ENCODE data around the gene TLR6. TPM values are rescaled to one million over a fixed set of nuclear protein-coding genes. Genes with fewer than 3 reads are reported as not detected.

Gene TLR6
- total RNA-seq, 6 donors from 2014 or later, result 3.2 to 10.4 (median 5.8) TPM

GRCh38 chr4:38865445-38865844, 8.8 kb upstream of the TLR6 start:
- WGBS, 2 donors, result 75 to 84% methylated on average over 6 of the region's 6 CpGs

DNA sequence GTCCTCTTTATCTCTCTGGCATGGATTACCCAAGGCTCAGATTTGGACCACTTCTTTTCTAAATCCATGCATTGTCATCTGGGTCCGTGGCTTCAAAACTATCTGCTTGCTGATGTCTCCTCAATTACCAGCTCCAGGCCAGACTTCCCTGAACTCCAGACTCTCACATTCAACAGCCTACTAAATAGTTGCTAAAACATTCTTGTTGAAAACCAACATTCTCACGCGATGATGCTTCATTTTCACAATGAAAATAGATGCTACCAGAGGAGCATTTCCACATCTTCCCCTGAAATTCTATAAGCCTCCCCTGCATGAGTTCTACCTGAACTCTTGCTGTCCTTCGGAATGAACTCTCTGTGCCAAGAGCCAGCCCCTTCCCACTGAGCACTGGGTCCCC, 5.2 kb upstream of the TLR6 start:
- 90 to 93% methylated on average over 4 of the region's 4 CpGs for WGBS, 2 donors
- Histone ChIP-seq H3K9me3 (no peaks in the 10 kb centered on the region), H3K4me1 (peaks cover under 1 to 15% (median 11%) of the 10 kb centered on the region in 4 donors)

More at GRCh38 chr4:38865445-38865844, 8.8 kb upstream of the TLR6 start:
- no peaks in the 10 kb centered on the region for H3K27me3 ChIP-seq
- no peak for ATAC-seq (ENCODE audit: low FRiP score in 2 of 2)
- DNase-seq, result no peak
- no peak overlapping the region for H3K4me3 ChIP-seq
- peaks cover 19 to 29% (median 20%) of the 10 kb centered on the region in 4 donors for H3K4me1 ChIP-seq
- no peak overlapping the region for H3K27ac ChIP-seq
- H3K36me3 ChIP-seq, result peaks cover 0 to 6% (median 2%) of the 10 kb centered on the region in 4 donors
- TF ChIP-seq POLR2A (IDR thresholded peaks at IDR 0.05) (no peak), EP300 (IDR thresholded peaks at IDR 0.05) (no peak)
- no peaks in the 10 kb centered on the region for H3K9me3 ChIP-seq

DNA sequence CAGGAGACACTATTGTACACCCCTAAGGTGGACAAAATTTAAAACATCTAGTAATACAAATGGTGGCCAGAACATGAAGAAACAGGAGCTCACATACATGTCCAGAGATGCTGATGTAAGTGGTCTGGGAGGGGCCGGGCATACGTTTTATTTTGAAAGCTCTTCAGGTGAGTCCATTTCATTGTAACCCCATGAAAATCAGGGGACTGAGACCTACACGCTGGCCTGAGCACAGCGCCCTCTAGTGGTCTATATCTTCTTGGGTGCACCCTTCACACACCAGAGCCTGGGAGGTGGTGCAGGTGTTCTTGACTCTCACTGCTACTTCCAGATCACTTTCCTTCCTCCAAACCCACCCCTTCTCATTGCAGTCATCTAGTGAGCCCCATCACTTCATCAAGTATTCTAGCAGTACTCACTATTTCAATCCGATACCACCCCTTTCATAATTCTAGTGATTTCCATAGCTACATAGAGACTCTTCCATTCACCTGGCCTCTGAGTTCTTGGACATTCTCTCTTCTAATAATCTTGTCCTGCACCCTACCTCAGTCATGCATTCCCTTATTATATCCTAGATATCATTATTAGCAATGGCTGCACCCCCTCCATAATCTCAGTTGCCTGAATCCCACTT, 4.3 kb upstream of the TLR6 start:
- Histone ChIP-seq H3K36me3 (no peaks in the 10 kb centered on the region), H3K27ac (no peak overlapping the region), H3K9me3 (no peaks in the 10 kb centered on the region), H3K4me3 (no peak overlapping the region), H3K4me1 (peaks cover 0 to 19% (median 13%) of the 10 kb centered on the region in 4 donors), H3K27me3 (no peaks in the 10 kb centered on the region)
- WGBS, 2 donors, result 32 to 36% methylated on average over 5 of the region's 5 CpGs
- peak in 1 of 2 donors; percentile 78 for DNase-seq
- ATAC-seq (ENCODE audit: low FRiP score in 2 of 2), result peak; percentile 38 to 83
- TF ChIP-seq EP300 (IDR thresholded peaks at IDR 0.05), result no peak
- TF ChIP-seq, protein P1, sequence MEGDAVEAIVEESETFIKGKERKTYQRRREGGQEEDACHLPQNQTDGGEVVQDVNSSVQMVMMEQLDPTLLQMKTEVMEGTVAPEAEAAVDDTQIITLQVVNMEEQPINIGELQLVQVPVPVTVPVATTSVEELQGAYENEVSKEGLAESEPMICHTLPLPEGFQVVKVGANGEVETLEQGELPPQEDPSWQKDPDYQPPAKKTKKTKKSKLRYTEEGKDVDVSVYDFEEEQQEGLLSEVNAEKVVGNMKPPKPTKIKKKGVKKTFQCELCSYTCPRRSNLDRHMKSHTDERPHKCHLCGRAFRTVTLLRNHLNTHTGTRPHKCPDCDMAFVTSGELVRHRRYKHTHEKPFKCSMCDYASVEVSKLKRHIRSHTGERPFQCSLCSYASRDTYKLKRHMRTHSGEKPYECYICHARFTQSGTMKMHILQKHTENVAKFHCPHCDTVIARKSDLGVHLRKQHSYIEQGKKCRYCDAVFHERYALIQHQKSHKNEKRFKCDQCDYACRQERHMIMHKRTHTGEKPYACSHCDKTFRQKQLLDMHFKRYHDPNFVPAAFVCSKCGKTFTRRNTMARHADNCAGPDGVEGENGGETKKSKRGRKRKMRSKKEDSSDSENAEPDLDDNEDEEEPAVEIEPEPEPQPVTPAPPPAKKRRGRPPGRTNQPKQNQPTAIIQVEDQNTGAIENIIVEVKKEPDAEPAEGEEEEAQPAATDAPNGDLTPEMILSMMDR (IDR thresholded peaks at IDR 0.05), result peak; percentile 31 to 69 (median 52)
- no peak for TF ChIP-seq POLR2A (IDR thresholded peaks at IDR 0.05)
- no peak for TF ChIP-seq POLR2AphosphoS5 (IDR thresholded peaks at IDR 0.05)

More for the DNA sequence above, 5.2 kb upstream of the TLR6 start:
- no peak for ATAC-seq (ENCODE audit: low FRiP score in 2 of 2)
- H3K27ac ChIP-seq, result no peak overlapping the region
- no peaks in the 10 kb centered on the region for H3K36me3 ChIP-seq
- no peak overlapping the region for H3K4me3 ChIP-seq
- no peak for DNase-seq
- TF ChIP-seq, protein P1 (IDR thresholded peaks at IDR 0.05), result no peak
- TF ChIP-seq POLR2AphosphoS5 (IDR thresholded peaks at IDR 0.05) (no peak), POLR2A (IDR thresholded peaks at IDR 0.05) (no peak), EP300 (IDR thresholded peaks at IDR 0.05) (no peak)
- no peaks in the 10 kb centered on the region for H3K27me3 ChIP-seq

DNA sequence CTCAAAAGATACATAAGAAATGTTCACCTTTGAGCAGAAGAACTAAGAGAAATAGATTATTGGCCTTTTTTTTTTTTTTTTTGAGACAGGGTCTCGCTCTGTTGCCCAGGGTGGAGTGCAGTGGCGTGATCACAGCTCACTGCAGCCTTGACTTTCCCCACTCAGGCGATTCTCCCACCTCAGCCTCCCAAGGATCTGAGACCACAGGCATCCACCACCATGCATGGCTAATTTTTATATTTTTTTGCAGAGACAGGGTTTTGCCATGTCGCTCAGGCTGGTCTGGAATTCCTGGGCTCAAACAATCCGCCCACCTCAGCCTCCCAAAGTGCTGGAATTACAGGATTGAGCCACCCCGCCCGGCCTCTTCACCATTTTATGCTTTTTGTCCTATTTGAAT, 2.9 kb upstream of the TLR6 start:
- ATAC-seq (ENCODE audit: low FRiP score in 2 of 2), result no peak
- 92 to 93% methylated on average over 7 of the region's 7 CpGs for WGBS, 2 donors
- H3K27ac ChIP-seq, result peak overlapping the region in 1 of 4 donors; percentile 80

GRCh38 chr4:38858097-38858420, 1.4 kb upstream of the TLR6 start:
- no peak for DNase-seq
- peaks cover 0 to 19% (median 13%) of the 10 kb centered on the region in 4 donors for H3K4me1 ChIP-seq
- H3K9me3 ChIP-seq, result no peaks in the 10 kb centered on the region
- H3K27ac ChIP-seq, result peak overlapping the region; percentile 76 to 90 (median 81)
- no peaks in the 10 kb centered on the region for H3K36me3 ChIP-seq
- no peaks in the 10 kb centered on the region for H3K27me3 ChIP-seq
- peak in 1 of 2 donors; percentile 60 for ATAC-seq (ENCODE audit: low FRiP score in 2 of 2)
- TF ChIP-seq POLR2A (IDR thresholded peaks at IDR 0.05), result peak in 1 of 4 donors; percentile 7
- TF ChIP-seq, protein P1 (IDR thresholded peaks at IDR 0.05), result no peak
- 50 to 60% methylated on average over 3 of the region's 3 CpGs for WGBS, 2 donors
- H3K4me3 ChIP-seq, result no peak overlapping the region

More for the DNA sequence above, 2.9 kb upstream of the TLR6 start:
- H3K4me1 ChIP-seq, result peaks cover 0 to 19% (median 13%) of the 10 kb centered on the region in 4 donors
- no peak overlapping the region for H3K4me3 ChIP-seq
- DNase-seq, result no peak
- no peaks in the 10 kb centered on the region for H3K27me3 ChIP-seq
- no peaks in the 10 kb centered on the region for H3K9me3 ChIP-seq
- H3K36me3 ChIP-seq, result no peaks in the 10 kb centered on the region
- TF ChIP-seq POLR2A (IDR thresholded peaks at IDR 0.05), result no peak
